Hepatocyte (in vitro differentiated cells): ENCODE results near the gene CCDC201. TPM values are rescaled to one million over a fixed set of nuclear protein-coding genes. Genes with fewer than 3 reads are reported as not detected.
"Not testable (repeated sequence)": the region's sequence is repeated elsewhere in the genome, so short reads cannot be mapped to it uniquely, and the experiment has no call there.

Experiments
- DNase-seq: peaks from one replicate; pipeline ENCODE4 v3.0.0-alpha.2; 2016; ENCODE audit warnings: low spot score
- H2AFZ ChIP-seq: fragments of 200-600 bp; sonication (generic); 2 replicates; pipeline ENCODE4 v1.6.0; 2016; ENCODE audit warnings: antibody characterized with exemption, mild to moderate bottlenecking
- H3K27ac ChIP-seq: fragments of 200-600 bp; sonication (generic); 2 replicates; pipeline ENCODE4 v1.5.1; 2016; ENCODE audit warnings: mild to moderate bottlenecking
- H3K27me3 ChIP-seq: fragments of 200-600 bp; sonication (generic); 2 replicates; pipeline ENCODE4 v1.6.1; 2016
- H3K36me3 ChIP-seq: fragments of 200-600 bp; sonication (generic); replicated peaks from 2 replicates; pipeline ENCODE4 v1.5.1; 2016; ENCODE audit warnings: low read depth; ENCODE audit not compliant: insufficient read depth
- H3K4me1 ChIP-seq: fragments of 200-600 bp; sonication (generic); 2 replicates; pipeline ENCODE4 v1.5.1; 2016; ENCODE audit warnings: mild to moderate bottlenecking, moderate library complexity; ENCODE audit not compliant: insufficient read depth
- H3K4me2 ChIP-seq: fragments of 200-600 bp; sonication (generic); 2 replicates; pipeline ENCODE4 v1.6.0; 2016
- H3K4me3 ChIP-seq: fragments of 200-600 bp; sonication (generic); 2 replicates; pipeline ENCODE4 v1.5.1; 2016; ENCODE audit warnings: mild to moderate bottlenecking
- H3K79me2 ChIP-seq: fragments of 200-600 bp; sonication (generic); 2 replicates; pipeline ENCODE4 v1.6.0; 2017; ENCODE audit warnings: mild to moderate bottlenecking
- H3K9me2 ChIP-seq: fragments of 200-600 bp; sonication (generic); replicated peaks from 2 replicates; pipeline ENCODE4 v1.6.0; 2017; ENCODE audit warnings: mild to moderate bottlenecking; ENCODE audit not compliant: insufficient read depth
- H3K9me3 ChIP-seq: fragments of 200-600 bp; sonication (generic); 2 replicates; pipeline ENCODE4 v1.5.1; 2016; ENCODE audit warnings: low read depth, mild to moderate bottlenecking
- H4K20me1 ChIP-seq: fragments of 200-600 bp; sonication (generic); 2 replicates; pipeline ENCODE4 v1.6.0; 2016; ENCODE audit warnings: mild to moderate bottlenecking; ENCODE audit not compliant: insufficient read depth, poor library complexity, severe bottlenecking
- WGBS: methylation state at CpG from one replicate; pipeline ENCODE4 v1.1.6; 2016; ENCODE audit warnings: low lambda C conversion rate; ENCODE audit errors: missing lambda C conversion rate; 5-methylcytosine and 5-hydroxymethylcytosine counted together
- polyA plus RNA-seq: library from polyadenylated mRNA; unstranded; fragments of >200 nt; fragmentation: Nextera tagmentation; extraction: Ambion mirVana; gene quantifications from 2 replicates; pipeline ENCODE4 v1.2.1, GENCODE V29; 2016
- small RNA-seq: library from RNA; depleted of rRNA; stranded (forward); fragments of <200 nt; gene quantifications from one replicate; pipeline ENCODE3, GENCODE V24; 2014
- total RNA-seq: library from RNA; depleted of rRNA; stranded (reverse); fragments of >200 nt; gene quantifications from 2 replicates; pipeline ENCODE4 v1.2.3, GENCODE V29; 2014

CCDC201 gene
- total and polyA plus RNA-seq, 2 experiments from 2014 or later = not detected

GRCh38 chr7:45810451-45811005, 62.4 kb downstream of the CCDC201 start:
- not testable (repeated sequence) for H3K4me1 ChIP-seq, H2AFZ ChIP-seq, H4K20me1 ChIP-seq, H3K79me2 ChIP-seq, H3K9me2 ChIP-seq, H3K36me3 ChIP-seq, H3K4me3 ChIP-seq, H3K27me3 ChIP-seq, DNase-seq, H3K27ac ChIP-seq, H3K9me3 ChIP-seq, H3K4me2 ChIP-seq
- WGBS = 95% methylated on average over 21 of the region's 28 CpGs

Small RNA genes within 50 kb of the gene (small RNA-seq; reads per million reads assigned to genes)
- gene RNU6-326P = not detected

Other genes starting within 250 kb of the CCDC201 start
- 20.0 and 20.4 TPM in 2 replicates for gene IGFBP1, start 15.4 kb upstream of the CCDC201 start, total RNA-seq
- gene IGFBP1, start 15.4 kb upstream of the CCDC201 start, polyA plus RNA-seq = 19.6 and 26.3 TPM in 2 replicates
- gene IGFBP3, start 48.2 kb upstream of the CCDC201 start, total RNA-seq = 573 and 632 TPM in 2 replicates
- gene IGFBP3, start 48.2 kb upstream of the CCDC201 start, polyA plus RNA-seq = 268 and 355 TPM in 2 replicates